Measurements from ENCODE around the gene APOLD1.
"Not testable (repeated sequence)": the region's sequence is repeated elsewhere in the genome, so short reads cannot be mapped to it uniquely, and the experiment has no call there.

Gene APOLD1

DNA sequence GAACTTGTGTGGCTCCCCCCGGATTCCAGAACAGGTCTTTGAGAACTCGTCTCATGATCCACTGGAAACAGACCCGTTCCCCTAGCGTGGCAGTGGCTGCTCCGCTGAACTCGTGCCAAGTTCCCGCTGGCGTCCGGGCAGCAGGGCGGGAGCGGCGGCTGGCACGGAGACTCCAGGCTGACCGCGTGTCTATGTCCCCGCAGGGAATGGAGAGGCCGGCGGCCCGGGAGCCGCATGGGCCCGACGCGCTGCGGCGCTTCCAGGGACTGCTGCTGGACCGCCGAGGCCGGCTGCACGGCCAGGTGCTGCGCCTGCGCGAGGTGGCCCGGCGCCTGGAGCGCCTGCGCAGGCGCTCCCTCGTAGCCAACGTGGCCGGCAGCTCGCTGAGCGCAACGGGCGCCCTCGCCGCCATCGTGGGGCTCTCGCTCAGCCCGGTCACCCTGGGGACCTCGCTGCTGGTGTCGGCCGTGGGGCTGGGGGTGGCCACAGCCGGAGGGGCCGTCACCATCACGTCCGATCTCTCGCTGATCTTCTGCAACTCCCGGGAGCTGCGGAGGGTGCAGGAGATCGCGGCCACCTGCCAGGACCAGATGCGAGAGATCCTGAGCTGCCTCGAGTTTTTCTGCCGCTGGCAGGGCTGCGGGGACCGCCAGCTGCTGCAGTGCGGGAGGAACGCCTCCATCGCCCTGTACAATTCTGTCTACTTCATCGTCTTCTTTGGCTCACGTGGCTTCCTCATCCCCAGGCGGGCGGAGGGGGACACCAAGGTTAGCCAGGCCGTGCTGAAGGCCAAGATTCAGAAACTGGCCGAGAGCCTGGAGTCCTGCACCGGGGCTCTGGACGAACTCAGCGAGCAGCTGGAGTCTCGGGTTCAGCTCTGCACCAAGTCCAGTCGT, 1.5 kb downstream of the APOLD1 start:
- DNase-seq, result peak; percentile 55

DNA sequence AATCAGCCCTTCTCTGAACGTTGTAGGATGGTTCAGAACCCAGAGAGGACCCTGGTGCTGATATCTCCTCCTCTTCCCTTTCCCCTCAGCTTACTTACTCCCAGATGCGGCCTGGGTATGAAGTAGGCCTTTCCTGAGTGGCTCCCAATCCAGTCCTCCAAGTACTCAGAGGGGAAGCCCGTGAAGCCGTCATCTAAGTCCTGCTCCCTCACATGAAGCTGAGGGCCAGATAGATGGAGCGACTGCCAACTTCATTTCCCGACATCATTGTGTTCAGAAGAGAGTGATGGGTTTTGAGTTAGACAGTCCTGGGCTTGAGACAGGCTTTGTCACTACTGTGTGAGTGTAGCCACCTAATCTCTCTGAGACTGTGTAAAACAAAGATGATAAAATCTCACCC, 2.7 kb downstream of the APOLD1 start:
- DNase-seq, result no peak

DNA sequence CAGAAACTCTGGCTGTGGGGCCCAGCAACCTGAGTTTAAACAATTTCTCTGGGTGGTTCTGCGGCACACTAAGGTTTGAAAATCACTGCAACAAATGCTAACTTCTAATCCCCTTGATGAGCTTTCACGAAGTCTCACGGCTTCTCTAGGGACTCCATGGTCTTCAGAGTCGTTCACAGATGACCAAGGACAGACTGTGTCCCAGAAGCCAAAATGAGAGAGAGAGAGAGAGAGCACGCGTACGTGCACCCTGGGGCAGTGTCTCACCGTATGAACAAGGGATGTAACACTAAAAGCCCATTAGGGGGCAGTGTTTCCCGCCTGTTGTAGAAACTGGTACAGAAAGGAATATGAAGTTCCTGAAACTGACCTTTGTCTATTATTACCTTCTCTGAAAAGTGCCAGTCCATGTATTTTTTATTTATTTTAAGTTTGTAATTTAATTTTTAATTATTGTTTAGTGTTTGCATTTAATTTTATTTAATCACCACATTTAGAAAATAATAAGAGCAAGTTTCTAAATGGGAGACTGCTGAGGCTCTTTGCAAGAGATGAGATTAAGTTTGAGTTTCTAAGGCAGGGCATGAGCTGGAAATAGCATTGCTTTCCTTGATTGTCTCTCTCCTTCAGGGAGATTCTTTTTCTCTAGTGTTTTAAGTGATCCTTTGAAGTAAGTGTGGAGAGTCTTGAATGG, 3.4 kb downstream of the APOLD1 start:
- DNase-seq, result peak; percentile 41

DNA sequence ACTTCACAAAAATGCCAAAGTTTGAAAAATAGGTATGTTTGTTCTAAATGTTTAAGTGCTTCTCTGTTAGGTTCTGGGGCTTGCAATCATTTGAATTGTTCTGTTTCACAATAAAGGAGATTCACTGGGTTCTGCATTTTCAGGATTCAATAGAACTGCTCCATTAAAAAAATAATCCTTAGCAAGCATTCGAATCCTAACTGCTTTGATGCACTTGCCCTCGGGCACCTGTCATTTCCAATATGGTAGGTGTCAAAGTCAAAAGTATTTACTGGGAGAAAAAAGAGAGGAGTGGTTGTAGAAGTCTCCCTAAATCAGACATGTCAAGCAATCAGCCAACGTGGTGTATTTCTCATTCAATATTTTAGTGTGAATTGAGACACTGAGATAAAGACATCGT, 5.5 kb downstream of the APOLD1 start:
- no peak for DNase-seq

DNA sequence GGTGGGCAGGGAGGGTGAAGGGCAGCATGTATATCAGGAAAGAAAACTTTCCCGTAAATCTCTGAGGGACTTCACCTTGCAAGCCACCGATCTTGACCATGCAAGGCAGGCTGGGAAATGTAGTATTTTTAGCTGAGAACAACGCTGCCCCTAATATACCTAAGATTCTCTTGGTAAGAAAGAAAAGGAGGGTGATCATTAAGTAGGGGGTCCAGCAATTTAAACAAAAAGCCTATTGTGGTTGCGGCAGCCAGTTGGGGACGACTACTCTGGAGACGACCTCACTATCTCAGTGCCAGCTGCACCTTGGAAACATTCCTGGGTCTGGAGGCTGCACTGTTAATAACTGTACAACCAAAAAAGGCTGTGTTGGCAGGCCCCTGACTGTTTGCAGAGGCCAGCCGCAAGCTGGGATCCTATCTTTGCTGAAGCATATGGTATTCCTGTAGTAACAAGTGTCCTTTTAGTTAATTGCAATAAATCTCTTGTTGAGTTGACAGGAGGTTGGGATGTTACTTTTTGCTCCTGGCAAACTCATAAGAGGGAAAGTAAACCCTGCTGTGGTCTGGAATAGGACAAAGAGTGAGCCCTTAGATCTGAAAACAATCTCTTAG, 6.4 kb downstream of the APOLD1 start:
- peak; percentile 60 for DNase-seq

DNA sequence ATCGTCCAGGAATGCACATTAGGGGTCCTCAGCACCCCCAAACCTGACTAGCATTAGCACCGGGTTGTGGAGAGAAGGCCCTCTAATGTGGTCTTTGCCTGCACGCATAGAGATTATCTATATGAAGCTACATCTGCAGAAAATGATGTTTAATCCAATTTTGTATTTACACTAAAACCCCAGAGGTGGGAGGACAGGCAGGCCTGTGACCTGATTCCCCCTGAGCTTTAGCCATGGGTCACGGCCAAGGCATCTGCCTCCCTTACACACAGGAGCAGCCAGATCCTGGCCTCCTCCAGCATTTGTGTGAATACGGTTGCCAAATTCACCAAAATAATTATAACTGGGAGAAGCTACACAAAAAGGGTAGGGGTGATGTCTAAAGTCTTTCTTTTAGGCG, 7.0 kb downstream of the APOLD1 start:
- no peak for DNase-seq

DNA sequence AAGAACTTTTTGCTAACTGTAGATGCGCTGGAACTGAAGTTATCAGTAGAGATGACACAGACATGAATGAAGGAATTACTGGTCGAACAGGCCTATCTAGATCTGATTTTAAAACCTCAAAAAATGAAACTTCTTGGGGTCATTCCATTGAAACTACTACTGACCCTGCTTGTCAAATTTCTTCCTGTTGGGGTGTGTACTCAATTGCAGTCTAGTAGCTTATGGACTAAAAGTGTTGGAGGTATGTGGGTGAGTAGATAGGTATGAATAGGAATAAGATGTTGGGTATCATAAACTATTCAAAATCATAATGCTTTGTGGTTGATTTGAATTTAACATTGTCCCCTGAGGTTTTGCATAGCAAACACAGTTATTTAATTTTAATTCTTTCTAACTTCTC, 9.2 kb downstream of the APOLD1 start:
- no peak for DNase-seq

DNA sequence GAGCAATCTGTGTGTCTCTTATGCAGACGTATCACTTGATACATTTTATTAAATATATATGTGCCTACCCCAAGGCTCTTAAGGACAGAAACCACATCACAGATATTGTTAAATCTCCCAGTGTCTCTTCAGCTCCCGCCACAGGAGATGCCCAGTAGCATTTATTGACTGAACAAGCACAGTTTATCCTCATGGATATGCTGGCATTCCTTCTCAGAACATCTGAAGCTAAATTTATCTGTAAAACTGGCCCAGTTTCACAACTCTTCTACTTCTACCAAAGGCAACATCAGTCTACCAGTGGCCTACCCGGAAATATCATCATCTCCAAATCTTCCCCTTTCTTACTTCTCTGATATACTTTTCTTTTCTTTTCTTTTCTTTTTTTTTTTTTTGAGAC, 10.7 kb downstream of the APOLD1 start:
- no peak for DNase-seq

DNA sequence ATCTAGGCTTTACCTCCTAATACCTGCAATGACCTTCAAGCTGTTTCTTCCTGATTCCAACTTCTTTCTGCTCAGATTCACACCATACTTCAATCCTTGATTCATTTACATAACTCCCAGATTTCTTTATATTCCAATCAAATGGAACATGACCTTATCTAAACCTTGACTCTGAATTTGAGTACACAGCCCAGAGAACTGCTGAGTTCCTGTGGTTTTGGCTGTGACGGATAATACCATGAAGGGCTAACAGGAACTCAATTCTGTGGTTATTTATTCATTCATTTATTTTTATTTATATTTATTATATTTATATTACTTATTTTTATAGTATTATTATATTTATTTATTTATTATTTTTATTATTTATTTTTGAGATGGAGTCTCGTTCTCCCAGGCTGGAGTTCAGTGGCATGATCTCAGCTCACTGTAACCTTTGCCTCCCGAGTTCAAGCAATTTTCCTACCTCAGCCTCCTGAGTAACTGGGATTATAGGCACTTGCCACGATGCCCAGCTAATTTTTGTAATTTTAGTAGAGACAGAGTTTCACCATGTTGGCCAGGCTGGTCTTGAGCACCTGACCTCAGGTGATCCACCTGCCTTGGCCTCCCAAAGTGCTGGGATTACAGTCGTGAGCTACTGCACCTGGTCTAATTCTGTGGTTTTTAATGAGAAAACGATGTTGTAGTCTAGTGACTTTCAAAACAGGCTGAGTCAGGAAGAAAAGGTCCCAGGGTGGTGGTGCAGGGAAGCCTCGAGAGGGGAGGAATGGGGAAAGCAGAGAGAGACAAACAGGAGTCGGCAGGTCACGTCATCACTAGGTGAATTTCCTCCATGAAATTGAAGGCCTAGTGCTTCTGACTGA, 11.7 kb downstream of the APOLD1 start:
- no peak for DNase-seq

DNA sequence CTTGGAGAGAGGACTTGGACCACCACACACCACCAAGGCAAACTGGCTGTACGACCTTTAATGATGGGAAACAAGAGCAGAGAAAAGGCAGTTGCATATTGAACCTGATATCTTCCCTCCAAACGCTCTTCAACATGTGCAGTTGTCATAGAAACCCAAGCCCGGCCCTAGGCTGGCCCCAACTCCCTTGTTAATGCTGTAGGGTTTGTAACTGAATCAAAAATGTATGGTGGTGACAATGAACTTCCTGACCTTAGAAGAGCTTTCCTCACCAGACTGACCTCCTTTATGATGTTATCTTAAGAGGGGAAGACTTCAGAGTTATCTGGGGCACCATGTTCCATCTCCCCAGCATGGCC, 12.3 kb downstream of the APOLD1 start:
- DNase-seq, result no peak

DNA sequence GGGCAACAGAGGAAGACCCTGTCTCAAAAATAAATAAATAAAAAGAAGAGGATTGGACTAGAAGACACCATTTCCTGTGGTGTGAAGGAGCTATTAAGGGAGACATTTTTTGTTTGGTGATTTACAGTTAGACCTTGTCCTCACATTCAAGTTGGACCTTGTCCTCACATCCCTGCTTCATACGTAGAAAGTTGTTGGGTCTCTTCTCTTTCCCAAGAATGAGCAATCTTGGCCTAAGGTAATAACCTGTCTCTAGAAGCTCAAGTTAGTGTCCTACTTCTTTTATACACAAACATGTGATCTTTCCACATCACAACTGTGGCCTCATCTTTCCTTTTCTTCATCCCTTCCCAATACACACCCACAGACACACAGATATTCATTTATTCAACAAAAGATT, 13.0 kb downstream of the APOLD1 start:
- DNase-seq, result no peak

DNA sequence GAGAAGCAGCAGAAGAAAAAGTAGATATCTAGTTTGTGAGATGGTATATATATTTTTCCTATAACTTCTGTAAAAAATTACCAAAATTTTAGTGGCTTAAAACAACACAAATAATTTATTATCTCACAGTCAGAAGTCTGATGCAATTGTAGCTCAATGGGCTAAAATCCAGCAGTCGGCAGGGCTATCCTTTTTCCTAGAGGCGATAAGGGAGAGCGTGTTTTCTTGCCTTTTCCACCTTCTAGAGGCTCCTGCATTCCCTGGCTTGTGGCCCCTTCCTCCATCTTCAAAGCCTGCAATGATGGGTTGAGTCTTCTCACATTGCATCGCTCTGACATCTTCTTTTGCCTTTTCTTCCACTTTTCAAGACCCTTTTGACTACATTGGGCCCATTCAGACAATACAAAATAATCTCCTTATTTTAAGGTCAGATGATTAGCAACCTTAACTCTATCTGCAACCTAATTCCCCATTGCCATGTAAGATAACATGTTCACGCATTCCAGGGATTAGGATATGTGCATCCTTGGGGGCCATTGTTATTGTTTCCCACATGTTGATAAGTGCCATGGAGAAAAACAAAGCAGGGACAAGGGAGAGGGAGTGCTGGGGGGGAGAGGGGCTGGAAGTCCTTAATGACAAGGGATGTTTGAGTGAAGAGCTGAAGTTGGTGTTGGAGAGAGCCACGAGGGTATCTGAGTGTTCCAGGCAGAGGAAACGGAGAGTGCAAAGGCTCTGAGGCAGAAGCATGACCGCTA, 13.9 kb downstream of the APOLD1 start:
- no peak for DNase-seq

DNA sequence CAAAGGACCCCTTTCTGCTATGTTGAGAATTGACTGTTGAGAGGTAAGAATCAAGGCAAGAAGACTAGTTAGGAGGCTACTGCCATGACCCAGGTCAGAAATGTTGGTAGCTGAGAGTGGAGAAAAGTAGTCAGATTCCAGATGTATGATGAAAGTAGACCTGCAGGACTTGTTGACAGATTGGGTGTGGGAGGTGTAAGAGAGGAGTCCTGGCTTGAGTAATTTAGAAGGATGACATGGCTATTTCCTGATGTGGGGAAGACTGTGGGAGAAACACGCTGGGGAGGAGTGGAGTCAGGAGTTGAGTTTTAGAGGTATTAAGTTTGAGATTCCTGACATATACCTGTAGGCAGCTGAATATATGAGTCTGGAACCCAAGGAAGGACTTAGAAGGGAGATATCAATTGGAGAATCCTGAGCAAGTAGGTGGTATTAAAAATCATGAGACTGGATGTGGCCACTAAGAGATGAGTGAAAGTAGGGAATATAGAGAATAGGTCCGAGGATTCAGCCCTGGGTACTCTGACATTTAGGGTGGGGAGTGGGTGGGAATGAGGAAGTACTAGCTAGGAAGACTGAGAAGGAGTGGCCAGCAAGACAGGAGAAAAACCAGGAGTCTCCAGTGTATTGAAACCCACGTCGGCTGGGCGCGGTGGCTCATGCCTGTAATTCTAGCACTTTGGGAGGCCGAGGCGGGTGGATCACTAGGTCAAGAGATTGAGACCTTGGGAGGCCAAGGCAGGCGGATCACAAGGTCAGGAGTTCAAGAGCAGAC, 15.1 kb downstream of the APOLD1 start:
- no peak for DNase-seq

DNA sequence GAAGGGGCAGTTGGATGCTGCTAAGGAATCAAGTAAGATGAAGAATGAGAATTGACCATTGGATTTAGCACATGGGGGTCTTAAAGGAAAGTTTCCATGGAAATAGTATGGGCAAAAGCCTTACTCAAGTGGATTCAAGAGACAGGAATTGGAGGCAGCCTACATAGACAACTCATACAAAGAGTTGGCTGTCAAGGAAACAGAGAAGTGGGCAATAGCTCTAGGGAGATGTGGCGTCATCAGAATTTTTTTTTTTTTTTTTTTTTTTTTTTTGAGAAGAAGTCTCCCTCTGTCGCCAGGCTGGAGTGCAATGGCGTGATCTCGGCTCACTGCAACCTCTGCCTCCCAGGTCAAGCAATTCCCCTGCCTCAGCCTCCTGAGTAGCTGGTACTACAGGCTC, 16.2 kb downstream of the APOLD1 start:
- not testable (repeated sequence) for DNase-seq

DNA sequence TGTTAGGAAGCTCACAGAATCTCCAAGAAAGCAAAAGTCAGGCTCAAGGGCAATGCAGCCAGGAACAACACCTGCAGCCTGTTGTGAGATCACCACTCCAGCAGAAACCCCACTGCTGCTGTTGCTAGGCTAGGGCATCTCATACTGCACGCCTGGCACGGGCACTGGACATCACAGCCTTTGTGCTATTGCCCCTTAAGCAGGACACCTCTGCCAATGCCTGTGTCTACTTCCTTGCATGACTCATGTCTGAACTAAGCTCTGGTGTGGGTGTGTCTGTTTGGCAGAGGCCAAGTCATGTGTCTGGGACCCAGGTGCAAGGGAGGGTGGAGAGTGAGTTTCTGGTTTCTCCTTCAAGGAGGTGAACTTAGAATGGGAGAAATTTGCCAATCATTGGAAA, 17.7 kb downstream of the APOLD1 start:
- peak; percentile 79 for DNase-seq

DNA sequence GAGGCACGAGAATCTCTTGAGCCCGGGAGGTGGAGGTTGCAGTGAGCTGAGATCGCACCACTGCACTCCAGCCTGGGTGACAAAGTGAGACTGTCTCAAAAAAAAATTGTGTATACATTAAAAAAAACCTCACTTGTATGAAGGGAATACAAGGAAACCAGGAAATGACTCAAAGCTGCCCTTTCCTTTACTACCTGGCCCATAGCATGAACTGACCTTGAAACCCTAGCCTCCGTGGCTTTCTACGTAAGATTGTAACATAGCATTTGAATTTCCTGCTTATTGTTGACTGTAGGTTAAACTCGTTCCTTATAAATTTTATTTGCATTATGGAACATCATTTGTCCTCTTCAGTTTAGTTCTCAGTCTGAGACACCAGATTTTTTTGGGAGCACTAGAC, 18.6 kb downstream of the APOLD1 start:
- no peak for DNase-seq

DNA sequence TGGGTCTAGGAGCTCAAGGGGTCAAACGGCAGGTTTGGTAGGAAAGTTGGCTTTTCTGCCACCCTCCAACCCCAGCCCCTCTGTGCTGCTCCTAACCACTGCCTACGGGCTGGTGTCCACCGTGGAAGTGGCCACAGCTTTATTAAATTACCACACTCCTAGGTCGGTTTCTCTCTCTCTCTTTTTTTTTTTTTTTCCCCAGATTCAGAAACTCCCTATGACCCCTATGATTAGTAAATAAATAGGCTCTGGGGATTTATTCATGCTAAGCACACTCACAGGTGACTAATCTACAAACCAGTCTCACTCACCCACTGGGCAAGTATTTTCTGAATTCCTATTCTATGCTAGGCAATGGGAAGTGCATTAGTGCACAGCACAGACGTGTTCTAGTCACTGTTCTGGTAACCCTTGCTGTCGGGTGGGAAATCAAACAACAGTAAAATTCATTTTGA, 19.0 kb downstream of the APOLD1 start:
- DNase-seq, result no peak

DNA sequence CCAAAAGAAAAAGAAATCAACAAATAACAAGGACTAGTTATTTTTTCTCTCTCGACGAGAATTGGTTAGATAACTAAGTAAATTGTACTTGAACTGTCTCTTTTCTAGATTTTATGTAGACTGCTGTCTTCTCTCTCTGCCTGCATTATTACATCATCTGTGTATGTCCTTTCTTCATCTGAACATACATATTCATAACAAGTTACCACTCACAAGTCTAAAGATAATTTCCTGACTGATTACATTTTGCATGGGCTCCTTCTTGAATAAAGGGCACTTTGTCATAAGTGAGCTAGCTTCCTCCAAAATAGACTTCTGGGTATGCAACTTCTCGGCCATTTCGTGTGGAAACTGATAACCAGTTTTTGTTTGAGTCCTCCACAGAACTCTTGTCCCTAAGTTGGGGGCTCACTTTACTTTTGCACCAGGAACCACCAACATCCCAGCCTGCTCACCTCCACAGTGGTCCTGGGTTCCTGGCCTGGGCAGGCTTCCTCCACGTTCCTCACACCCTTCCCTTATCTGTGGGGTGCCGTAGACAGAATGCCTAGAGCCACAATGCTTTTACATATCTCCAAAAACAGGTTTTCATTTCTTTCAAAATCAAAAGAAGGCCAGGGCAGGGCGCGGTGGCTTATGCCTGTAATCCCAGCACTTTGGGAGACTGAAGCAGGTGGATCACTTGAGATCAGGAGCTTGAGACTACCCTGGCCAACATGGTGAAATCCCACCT, 21.5 kb downstream of the APOLD1 start:
- DNase-seq, result no peak

DNA sequence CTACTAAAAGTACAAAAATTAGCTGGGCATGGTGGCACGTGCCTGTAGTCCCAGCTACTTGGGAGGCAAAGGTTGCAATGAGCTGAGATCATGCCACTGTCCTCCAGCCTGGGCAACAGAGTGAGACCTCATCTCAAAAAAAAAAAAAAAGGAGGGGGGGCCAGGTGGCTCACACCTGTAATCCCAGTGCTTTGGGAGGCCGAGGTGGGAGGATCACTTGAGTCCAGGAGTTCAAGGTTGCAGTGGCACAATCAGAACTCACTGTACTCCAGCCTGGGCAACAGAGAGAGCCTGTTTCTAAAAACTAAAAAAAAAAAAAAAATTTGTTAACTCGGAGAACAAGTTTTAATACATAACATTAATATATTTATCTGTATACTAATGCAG, 22.1 kb downstream of the APOLD1 start:
- DNase-seq, result not testable (repeated sequence)

DNA sequence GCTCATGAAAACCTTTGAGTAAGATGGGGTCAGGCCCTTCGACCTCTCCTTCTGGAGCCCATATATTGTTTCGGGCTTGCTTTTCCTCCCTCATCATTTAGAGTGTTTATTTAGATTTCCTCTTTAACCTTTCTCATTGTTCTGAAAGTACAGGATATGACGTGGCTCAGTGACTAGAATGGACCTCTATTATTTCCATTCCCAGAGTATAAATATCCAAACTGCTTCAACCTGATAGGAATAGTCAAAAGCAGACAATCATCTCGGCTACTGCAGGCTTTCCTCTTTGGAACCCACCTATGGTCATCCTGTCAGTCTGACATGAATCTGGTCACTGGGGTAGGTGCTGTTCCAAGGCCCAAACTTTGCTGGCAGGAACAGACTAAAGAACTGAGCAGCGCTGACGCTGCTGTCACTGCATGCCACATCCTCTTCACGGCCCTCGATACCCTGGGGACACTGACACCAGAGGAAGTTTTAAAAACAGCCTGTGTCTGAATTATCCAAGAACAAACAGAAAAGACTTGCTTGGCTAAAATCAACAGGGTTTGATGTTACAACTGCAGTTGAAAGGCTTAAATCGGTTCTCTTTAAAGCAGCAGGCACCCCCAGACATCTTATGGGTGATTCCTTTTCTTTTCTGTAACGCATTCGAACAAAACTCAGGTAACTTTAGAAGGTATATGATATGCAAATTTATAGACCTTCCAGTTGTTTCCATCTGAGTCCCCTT, 22.7 kb downstream of the APOLD1 start:
- no peak for DNase-seq

Measured in DMS79 (cell line).